Neural cell (in vitro differentiated cells): ENCODE measurements around the gene SCARB1. TPM values are rescaled to one million over a fixed set of nuclear protein-coding genes. Genes with fewer than 3 reads are reported as not detected.
A peak's percentile ranks its signal among the peaks of the same experiment; 100 is the strongest.

Experiments used
- H2AFZ ChIP-seq: fragments of 200-600, 300-800 bp; sonication (generic), shearing (Covaris generic); 2 replicates; pipeline ENCODE4 v1.6.0; 2014; ENCODE audit warnings: low read depth, mild to moderate bottlenecking, antibody characterized with exemption, low read length, moderate library complexity
- H3F3A ChIP-seq: fragments of 200-600 bp; shearing (Covaris generic); 2 replicates; pipeline ENCODE4 v1.6.1; 2016; ENCODE audit warnings: mild to moderate bottlenecking, moderate library complexity, mixed read lengths, antibody characterized with exemption, low read length; ENCODE audit not compliant: insufficient read depth, poor library complexity, severe bottlenecking
- H3K27ac ChIP-seq: fragments of 200-600, 300-800 bp; sonication (generic), shearing (Covaris generic); 2 replicates; pipeline ENCODE4 v1.5.1; 2014; ENCODE audit warnings: mild to moderate bottlenecking, low read length, moderate library complexity
- H3K27me3 ChIP-seq: fragments of 300-800, 200-600 bp; sonication (generic), shearing (Covaris generic); 2 replicates; pipeline ENCODE4 v1.6.0; 2014; ENCODE audit warnings: mild to moderate bottlenecking, low read depth, low read length, moderate library complexity; ENCODE audit not compliant: insufficient read depth
- H3K36me3 ChIP-seq: fragments of 300-800, 200-600 bp; sonication (generic), shearing (Covaris generic); 2 replicates; pipeline ENCODE4 v1.5.1; 2014; ENCODE audit warnings: mild to moderate bottlenecking, antibody characterized with exemption, low read length, moderate library complexity; ENCODE audit not compliant: insufficient read depth
- H3K4me2 ChIP-seq: fragments of 300-800, 200-600 bp; sonication (generic), shearing (Covaris generic); 2 replicates; pipeline ENCODE4 v1.6.0; 2014; ENCODE audit warnings: mild to moderate bottlenecking, low read length
- H3K4me3 ChIP-seq: fragments of 300-800, 200-600 bp; sonication (generic), shearing (Covaris generic); 2 replicates; pipeline ENCODE4 v1.5.1; 2014; ENCODE audit warnings: mild to moderate bottlenecking, low read length, moderate library complexity
- H3K79me2 ChIP-seq: fragments of 200-600 bp; shearing (Covaris generic); replicated peaks from 2 replicates; pipeline ENCODE4 v1.6.0; 2014; ENCODE audit warnings: mild to moderate bottlenecking, low read length, moderate library complexity; ENCODE audit not compliant: insufficient read depth
- H3K9ac ChIP-seq: fragments of 300-800, 200-600 bp; sonication (generic), shearing (Covaris generic); 2 replicates; pipeline ENCODE4 v1.6.1; 2016; ENCODE audit warnings: mild to moderate bottlenecking, low read length, mixed read lengths
- H3K9me2 ChIP-seq: fragments of 200-600 bp; shearing (Covaris generic); 2 replicates; pipeline ENCODE4 v1.6.1; 2016; ENCODE audit warnings: mild to moderate bottlenecking, low read length, mixed read lengths; ENCODE audit not compliant: insufficient read depth
- H3K9me3 ChIP-seq: fragments of 200-600, 300-800 bp; sonication (generic), shearing (Covaris generic); 2 replicates; pipeline ENCODE4 v1.6.1; 2016; ENCODE audit warnings: mild to moderate bottlenecking, mixed run types, low read length, moderate library complexity, mixed read lengths
- H4K20me1 ChIP-seq: fragments of 200-600 bp; shearing (Covaris generic); 2 replicates; pipeline ENCODE4 v1.6.1; 2016; ENCODE audit warnings: mild to moderate bottlenecking, mixed run types; ENCODE audit not compliant: insufficient read depth
- CTCF ChIP-seq: fragments of 450-650 bp; IDR thresholded peaks from 2 replicates; pipeline ENCODE4 v1.5.1; 2014; ENCODE audit warnings: antibody characterized with exemption, mild to moderate bottlenecking, moderate library complexity; ENCODE audit not compliant: poor library complexity, severe bottlenecking
- EP300 ChIP-seq: fragments of 450-650 bp; conservative IDR thresholded peaks from 2 replicates; pipeline ENCODE4 v1.6.1; 2014; ENCODE audit warnings: antibody characterized with exemption, mild to moderate bottlenecking, moderate library complexity; ENCODE audit not compliant: poor library complexity, severe bottlenecking
- POLR2AphosphoS5 ChIP-seq: IDR thresholded peaks from 2 replicates; pipeline ENCODE4 v1.6.1; 2012
- RAD21 ChIP-seq: fragments of 450-650 bp; conservative IDR thresholded peaks from 2 replicates; pipeline ENCODE4 v1.6.1; 2014; ENCODE audit warnings: antibody characterized with exemption, mild to moderate bottlenecking, moderate library complexity
- SMC3 ChIP-seq: fragments of 450-650 bp; conservative IDR thresholded peaks from 2 replicates; pipeline ENCODE4 v1.6.1; 2014; ENCODE audit warnings: antibody characterized with exemption, mild to moderate bottlenecking, moderate library complexity; ENCODE audit not compliant: poor library complexity
- TAF1 ChIP-seq: IDR thresholded peaks from 2 replicates; pipeline ENCODE4 v1.6.1; 2012; ENCODE audit warnings: low read depth
- polyA plus RNA-seq: library from polyadenylated mRNA; depleted of rRNA; stranded (reverse); fragments of >200 nt; gene quantifications from 2 replicates; pipeline ENCODE4 v1.2.3, GENCODE V29; 2014
- TF ChIP-seq, protein P1 (sequence below): IDR thresholded peaks from 2 replicates; pipeline ENCODE4 v1.6.1; 2012; ENCODE audit warnings: borderline replicate concordance

Gene SCARB1
- polyA plus RNA-seq, 1 donor from 2014 or later: 5.8 TPM

- Histone ChIP-seq H3K79me2 (peaks cover 42% of the 10 kb centered on the region), H3K9ac (no peak overlapping the region), H3K9me2 (no peaks in the 10 kb centered on the region), H3K36me3 (peaks cover 19% of the 10 kb centered on the region), H2AFZ (no peak overlapping the region), H3K27me3 (no peaks in the 10 kb centered on the region), H3K9me3 (no peaks in the 10 kb centered on the region), H3F3A (no peaks in the 10 kb centered on the region), H3K27ac (no peak overlapping the region), H4K20me1 (peaks cover 14% of the 10 kb centered on the region), H3K4me2 (peak overlapping the region; percentile 52), H3K4me3 (peak overlapping the region; percentile 56)
- TF ChIP-seq CTCF (no peak), POLR2AphosphoS5 (peak; percentile 11)
Observed at GRCh38 chr12:124910561-124911478, 47.2 kb upstream of the SCARB1 start.

DNA sequence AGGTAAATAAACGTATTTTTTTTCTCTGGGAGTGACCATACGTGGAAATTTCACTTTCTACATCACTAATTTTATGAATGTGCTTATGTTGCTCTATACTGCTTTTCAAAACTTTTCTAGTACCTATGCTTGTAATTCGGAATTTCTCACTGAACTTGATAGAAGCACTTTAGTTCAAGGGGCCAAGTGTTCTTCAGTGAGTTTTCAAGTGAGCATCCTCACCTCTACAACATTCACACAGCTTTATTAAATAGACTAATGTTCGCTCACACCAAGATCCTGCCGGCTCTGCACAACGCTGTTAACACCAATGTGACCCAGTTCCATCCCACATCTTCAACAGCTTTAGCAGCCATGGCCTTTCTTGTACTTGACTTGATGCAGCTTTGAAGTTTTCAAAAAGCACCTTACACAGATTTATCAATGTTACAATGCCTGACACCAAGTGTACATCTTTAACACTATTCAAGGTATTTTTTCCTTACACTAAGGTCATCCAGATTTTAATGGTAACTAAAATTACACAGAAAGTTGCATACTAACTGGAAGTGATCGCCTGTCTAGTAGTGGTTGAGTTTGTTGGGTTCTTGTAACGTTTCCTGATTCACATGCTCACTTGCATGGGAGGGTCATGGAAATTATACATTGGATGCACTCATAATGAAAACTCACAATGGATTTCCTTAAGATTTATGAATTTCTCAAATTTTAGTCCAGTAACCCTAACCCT, 46.3 kb upstream of the SCARB1 start:
- TF ChIP-seq, protein P1, sequence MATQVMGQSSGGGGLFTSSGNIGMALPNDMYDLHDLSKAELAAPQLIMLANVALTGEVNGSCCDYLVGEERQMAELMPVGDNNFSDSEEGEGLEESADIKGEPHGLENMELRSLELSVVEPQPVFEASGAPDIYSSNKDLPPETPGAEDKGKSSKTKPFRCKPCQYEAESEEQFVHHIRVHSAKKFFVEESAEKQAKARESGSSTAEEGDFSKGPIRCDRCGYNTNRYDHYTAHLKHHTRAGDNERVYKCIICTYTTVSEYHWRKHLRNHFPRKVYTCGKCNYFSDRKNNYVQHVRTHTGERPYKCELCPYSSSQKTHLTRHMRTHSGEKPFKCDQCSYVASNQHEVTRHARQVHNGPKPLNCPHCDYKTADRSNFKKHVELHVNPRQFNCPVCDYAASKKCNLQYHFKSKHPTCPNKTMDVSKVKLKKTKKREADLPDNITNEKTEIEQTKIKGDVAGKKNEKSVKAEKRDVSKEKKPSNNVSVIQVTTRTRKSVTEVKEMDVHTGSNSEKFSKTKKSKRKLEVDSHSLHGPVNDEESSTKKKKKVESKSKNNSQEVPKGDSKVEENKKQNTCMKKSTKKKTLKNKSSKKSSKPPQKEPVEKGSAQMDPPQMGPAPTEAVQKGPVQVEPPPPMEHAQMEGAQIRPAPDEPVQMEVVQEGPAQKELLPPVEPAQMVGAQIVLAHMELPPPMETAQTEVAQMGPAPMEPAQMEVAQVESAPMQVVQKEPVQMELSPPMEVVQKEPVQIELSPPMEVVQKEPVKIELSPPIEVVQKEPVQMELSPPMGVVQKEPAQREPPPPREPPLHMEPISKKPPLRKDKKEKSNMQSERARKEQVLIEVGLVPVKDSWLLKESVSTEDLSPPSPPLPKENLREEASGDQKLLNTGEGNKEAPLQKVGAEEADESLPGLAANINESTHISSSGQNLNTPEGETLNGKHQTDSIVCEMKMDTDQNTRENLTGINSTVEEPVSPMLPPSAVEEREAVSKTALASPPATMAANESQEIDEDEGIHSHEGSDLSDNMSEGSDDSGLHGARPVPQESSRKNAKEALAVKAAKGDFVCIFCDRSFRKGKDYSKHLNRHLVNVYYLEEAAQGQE: no peak
- TF ChIP-seq CTCF (no peak), TAF1 (no peak), SMC3 (no peak), EP300 (no peak), RAD21 (no peak), POLR2AphosphoS5 (no peak)
- no peak overlapping the region for H3K27ac ChIP-seq
- peaks cover 19% of the 10 kb centered on the region for H3K36me3 ChIP-seq
- H3F3A ChIP-seq: no peaks in the 10 kb centered on the region
- H3K9me2 ChIP-seq: no peaks in the 10 kb centered on the region
- peaks cover 34% of the 10 kb centered on the region for H3K79me2 ChIP-seq
- H3K4me2 ChIP-seq: peak overlapping the region; percentile 52
- no peak overlapping the region for H3K9ac ChIP-seq
- H2AFZ ChIP-seq: no peak overlapping the region
- H3K9me3 ChIP-seq: no peaks in the 10 kb centered on the region
- peak overlapping the region; percentile 56 for H3K4me3 ChIP-seq
- peaks cover 14% of the 10 kb centered on the region for H4K20me1 ChIP-seq
- no peaks in the 10 kb centered on the region for H3K27me3 ChIP-seq
